HCT116 (cell line): ENCODE results near the gene DACT1. TPM values are rescaled to one million over a fixed set of nuclear protein-coding genes. Genes with fewer than 3 reads are reported as not detected.

Experiments used
- ATAC-seq: fragments of 200-7000 bp; cut with Tn5 transposase; 2 replicates; pipeline ENCODE4 v1.9.1; 2020; ENCODE audit warnings: mild to moderate bottlenecking, moderate library complexity
- BruUV-seq: library from RNA; stranded (reverse); fragments of 400-500 nt; replicated peaks from 2 replicates; lab custom pipeline; 2021; lab: Mats Ljungman, UMichigan
- CTCF ChIA-PET: fragments of 300-600 bp; sonication (Branson Sonifier 250); formaldehyde crosslinking; loops from one replicate; lab custom pipeline; 2021; ENCODE audit warnings: antibody characterized with exemption; lab: Charles Lee
- POLR2A ChIA-PET: fragments of 300-600, 350-600 bp; sonication (Branson Sonifier 250); formaldehyde crosslinking; loops from one replicate; lab custom pipeline; 2021; ENCODE audit warnings: antibody characterized with exemption; lab: Charles Lee
- RAD21 ChIA-PET, 2 experiments: fragments of 300-600 bp; sonication (Branson Sonifier 250); formaldehyde crosslinking; loops; one replicate each; lab custom pipeline; 2023; ENCODE audit warnings: low total read pairs in 2 of 2; ENCODE audit not compliant: uncharacterized antibody in 2 of 2, unreplicated experiment in 2 of 2, low non-redundant PET in 1 of 2; lab: Charles Lee
- DNase-seq: peaks from one replicate; pipeline ENCODE4 v3.0.0-alpha.2; 2010; ENCODE audit warnings: low read depth, low spot score
- H2AFZ ChIP-seq: fragments of 200-600 bp; shearing (Covaris generic), sonication (generic); 2 replicates; pipeline ENCODE4 v1.6.1; 2017; ENCODE audit warnings: low read depth, mixed run types, mixed read lengths, antibody characterized with exemption, low read length; ENCODE audit not compliant: poor library complexity, severe bottlenecking
- H3K27ac ChIP-seq: 2 replicates; pipeline ENCODE4 v1.5.1; 2012; ENCODE audit warnings: low read depth, low read length
- H3K27me3 ChIP-seq: fragments of 200-600 bp; sonication (generic); 2 replicates; pipeline ENCODE4 v1.6.1; 2016; ENCODE audit warnings: mixed run types, low read length, mixed read lengths; ENCODE audit not compliant: insufficient read depth
- H3K36me3 ChIP-seq, 2 experiments: fragments of 200-500 bp in 1 of 2; fragments of 200-600 bp in 1 of 2; sonication (Bioruptor generic) in 1 of 2; sonication (generic) in 1 of 2; 2 replicates each; pipeline versions ENCODE4 v1.5.1 to v1.6.1; 2014 to 2016; ENCODE audit warnings: low read length in 2 of 2, inconsistent platforms in 1 of 2, mixed read lengths in 1 of 2, mixed run types in 1 of 2; ENCODE audit not compliant: insufficient read depth in 2 of 2, control insufficient read depth in 1 of 2
- H3K4me1 ChIP-seq, 2 experiments: fragments of 200-600 bp in 1 of 2; sonication (generic) in 1 of 2; 2 replicates each; pipeline versions ENCODE4 v1.5.1 to v1.6.1; 2012 to 2017; ENCODE audit warnings: low read length in 2 of 2, inconsistent platforms in 1 of 2, mild to moderate bottlenecking in 1 of 2, mixed read lengths in 1 of 2, mixed run types in 1 of 2, moderate library complexity in 1 of 2; ENCODE audit not compliant: insufficient read depth in 2 of 2, control insufficient read depth in 1 of 2
- H3K4me2 ChIP-seq: fragments of 200-600 bp; sonication (generic); 2 replicates; pipeline ENCODE4 v1.6.1; 2017; ENCODE audit warnings: mixed run types, low read length, mixed read lengths
- H3K4me3 ChIP-seq, 2 experiments: fragments of 200-600 bp in 1 of 2; sonication (generic) in 1 of 2; replicated peaks in 1 of 2; 2 replicates each; pipeline ENCODE4 v1.5.1; 2011 to 2016; ENCODE audit warnings: low read length in 2 of 2, control low read depth in 1 of 2, low read depth in 1 of 2, mild to moderate bottlenecking in 1 of 2, mixed read lengths in 1 of 2, mixed run types in 1 of 2
- H3K79me2 ChIP-seq: fragments of 200-600 bp; sonication (generic); 2 replicates; pipeline ENCODE4 v1.6.1; 2017; ENCODE audit warnings: mild to moderate bottlenecking, mixed run types, low read length, moderate library complexity, mixed read lengths; ENCODE audit not compliant: insufficient read depth
- H3K9ac ChIP-seq: fragments of 200-600 bp; sonication (generic); 2 replicates; pipeline ENCODE4 v1.6.1; 2016; ENCODE audit warnings: low read length, mixed read lengths
- H3K9me2 ChIP-seq: fragments of 200-600 bp; sonication (generic), shearing (Covaris generic); 2 replicates; pipeline ENCODE4 v1.6.1; 2017; ENCODE audit warnings: mixed run types, mild to moderate bottlenecking, moderate library complexity; ENCODE audit not compliant: insufficient read depth
- H3K9me3 ChIP-seq, 2 experiments: fragments of 200-500 bp in 1 of 2; fragments of 200-600 bp in 1 of 2; sonication (Bioruptor generic) in 1 of 2; sonication (generic) in 1 of 2; 2 replicates each; pipeline ENCODE4 v1.6.1; 2014 to 2017; ENCODE audit warnings: low read length in 2 of 2, mixed read lengths in 2 of 2, inconsistent platforms in 1 of 2, low read depth in 1 of 2, mild to moderate bottlenecking in 1 of 2, mixed run types in 1 of 2, moderate library complexity in 1 of 2; ENCODE audit not compliant: control insufficient read depth in 1 of 2, insufficient read depth in 1 of 2
- H4K20me1 ChIP-seq: fragments of 200-600 bp; sonication (generic), shearing (Covaris generic); 2 replicates; pipeline ENCODE4 v1.6.1; 2017; ENCODE audit warnings: mixed run types, mild to moderate bottlenecking, moderate library complexity; ENCODE audit not compliant: insufficient read depth
- CEBPB ChIP-seq: IDR thresholded peaks from 2 replicates; pipeline ENCODE4 v1.6.1; 2012; ENCODE audit warnings: low read depth
- EGR1 ChIP-seq: IDR thresholded peaks from 2 replicates; pipeline ENCODE4 v1.6.1; 2012; ENCODE audit warnings: low read depth
- EZH2 ChIP-seq: fragments of 200-600 bp; sonication (generic); IDR thresholded peaks from 2 replicates; pipeline ENCODE4 v1.6.1; 2017; ENCODE audit warnings: antibody characterized with exemption, mixed run types
- FOSL1 ChIP-seq: IDR thresholded peaks from 2 replicates; pipeline ENCODE4 v1.6.1; 2012; ENCODE audit warnings: low read depth
- POLR2AphosphoS5 ChIP-seq: IDR thresholded peaks from 2 replicates; pipeline ENCODE4 v1.6.1; 2011; ENCODE audit warnings: mild to moderate bottlenecking, low read depth, low read length, moderate library complexity
- SIN3A ChIP-seq: IDR thresholded peaks from 2 replicates; pipeline ENCODE4 v1.6.1; 2012; ENCODE audit warnings: low read depth
- SP1 ChIP-seq: IDR thresholded peaks from 2 replicates; pipeline ENCODE4 v1.6.1; 2012; ENCODE audit warnings: low read depth
- TCF7L2 ChIP-seq: IDR thresholded peaks from 2 replicates; pipeline ENCODE4 v1.7.0; 2011; ENCODE audit warnings: borderline replicate concordance, inconsistent platforms; ENCODE audit not compliant: insufficient read depth, insufficient read length; ENCODE audit errors: extremely low read depth
- ZFX ChIP-seq: fragments of 450-650 bp; IDR thresholded peaks from 2 replicates; pipeline ENCODE4 v1.6.1; 2017
- intact Hi-C: fragments of 100-400 bp; cut with micrococcal nuclease; formaldehyde crosslinking; loops from 2 replicates; pipeline ENCODE4 v1.10.0; 2022
- total RNA-seq: library from RNA; stranded (reverse); gene quantifications from one replicate; pipeline ENCODE4 v1.2.1, GENCODE V29; 2021; ENCODE audit not compliant: unreplicated experiment
- TF ChIP-seq, protein P1 (sequence below): IDR thresholded peaks from 2 replicates; pipeline ENCODE4 v1.6.1; 2012; ENCODE audit warnings: low read depth
- TF ChIP-seq, protein P2 (sequence below): IDR thresholded peaks from 2 replicates; pipeline ENCODE4 v1.6.1; 2012

DACT1 gene
- total RNA-seq, 1 experiment from 2014 or later = 1.6 TPM

DNA sequence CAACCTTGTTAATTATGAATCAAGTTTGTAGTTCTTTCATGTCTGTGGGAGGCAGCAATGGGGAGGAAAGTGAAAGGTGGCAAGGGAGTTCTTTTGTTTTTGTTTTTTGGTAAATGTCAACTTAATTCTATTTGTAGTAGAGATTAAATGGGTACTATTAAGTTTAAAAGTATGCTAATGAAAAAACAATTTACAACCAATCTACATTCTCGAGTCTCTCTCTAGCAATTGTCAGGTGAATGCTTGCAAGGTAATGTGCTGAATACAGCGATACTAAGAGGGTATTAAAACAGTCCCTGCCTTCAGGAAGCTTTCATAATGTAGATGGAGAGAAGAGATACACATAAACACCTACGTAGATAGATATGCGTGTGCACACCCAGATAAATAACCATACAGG, 1.6 kb upstream of the DACT1 start:
- peaks cover 3% of the 10 kb centered on the region; the same call in 1 of the 2 replicates for H3K27me3 ChIP-seq
- ChIA-PET POLR2A (no interaction called here), CTCF (interaction anchor here (0.8 to 4.0 kb wide), 3 partner anchors 10 to 387 kb away, joined by 3 to 18 read pairs (median 4); no protein-coding TSS in a partner anchor)

More for the DNA sequence above, 1.6 kb upstream of the DACT1 start:
- intact Hi-C loops = no loop called here
- Histone ChIP-seq H3K4me1 (peaks cover 5 to 39% of the 10 kb centered on the region in 2 experiments; a peak in 3 of 4 replicates), H3K27ac (no peak overlapping the region), H3K9ac (no peak overlapping the region), H4K20me1 (no peaks in the 10 kb centered on the region), H3K9me2 (no peaks in the 10 kb centered on the region), H3K79me2 (no peaks in the 10 kb centered on the region), H3K4me2 (no peak overlapping the region), H2AFZ (no peak overlapping the region), H3K4me3 (no peak overlapping the region), H3K36me3 (no peaks in the 10 kb centered on the region), H3K9me3 (no peaks in the 10 kb centered on the region)
- TF ChIP-seq POLR2AphosphoS5 (no peak), FOSL1 (no peak), SIN3A (no peak), EZH2 (no peak), TCF7L2 (no peak), SP1 (no peak), CEBPB (no peak), EGR1 (no peak), ZFX (no peak)
- TF ChIP-seq, protein P1, sequence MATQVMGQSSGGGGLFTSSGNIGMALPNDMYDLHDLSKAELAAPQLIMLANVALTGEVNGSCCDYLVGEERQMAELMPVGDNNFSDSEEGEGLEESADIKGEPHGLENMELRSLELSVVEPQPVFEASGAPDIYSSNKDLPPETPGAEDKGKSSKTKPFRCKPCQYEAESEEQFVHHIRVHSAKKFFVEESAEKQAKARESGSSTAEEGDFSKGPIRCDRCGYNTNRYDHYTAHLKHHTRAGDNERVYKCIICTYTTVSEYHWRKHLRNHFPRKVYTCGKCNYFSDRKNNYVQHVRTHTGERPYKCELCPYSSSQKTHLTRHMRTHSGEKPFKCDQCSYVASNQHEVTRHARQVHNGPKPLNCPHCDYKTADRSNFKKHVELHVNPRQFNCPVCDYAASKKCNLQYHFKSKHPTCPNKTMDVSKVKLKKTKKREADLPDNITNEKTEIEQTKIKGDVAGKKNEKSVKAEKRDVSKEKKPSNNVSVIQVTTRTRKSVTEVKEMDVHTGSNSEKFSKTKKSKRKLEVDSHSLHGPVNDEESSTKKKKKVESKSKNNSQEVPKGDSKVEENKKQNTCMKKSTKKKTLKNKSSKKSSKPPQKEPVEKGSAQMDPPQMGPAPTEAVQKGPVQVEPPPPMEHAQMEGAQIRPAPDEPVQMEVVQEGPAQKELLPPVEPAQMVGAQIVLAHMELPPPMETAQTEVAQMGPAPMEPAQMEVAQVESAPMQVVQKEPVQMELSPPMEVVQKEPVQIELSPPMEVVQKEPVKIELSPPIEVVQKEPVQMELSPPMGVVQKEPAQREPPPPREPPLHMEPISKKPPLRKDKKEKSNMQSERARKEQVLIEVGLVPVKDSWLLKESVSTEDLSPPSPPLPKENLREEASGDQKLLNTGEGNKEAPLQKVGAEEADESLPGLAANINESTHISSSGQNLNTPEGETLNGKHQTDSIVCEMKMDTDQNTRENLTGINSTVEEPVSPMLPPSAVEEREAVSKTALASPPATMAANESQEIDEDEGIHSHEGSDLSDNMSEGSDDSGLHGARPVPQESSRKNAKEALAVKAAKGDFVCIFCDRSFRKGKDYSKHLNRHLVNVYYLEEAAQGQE = no peak
- TF ChIP-seq, protein P2, sequence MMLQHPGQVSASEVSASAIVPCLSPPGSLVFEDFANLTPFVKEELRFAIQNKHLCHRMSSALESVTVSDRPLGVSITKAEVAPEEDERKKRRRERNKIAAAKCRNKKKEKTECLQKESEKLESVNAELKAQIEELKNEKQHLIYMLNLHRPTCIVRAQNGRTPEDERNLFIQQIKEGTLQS = no peak
- ATAC-seq (no peak), DNase-seq (no peak)
- BruUV-seq = no TSS peak
- RAD21 ChIA-PET = interaction anchor here in 1 of 2 experiments (1.8 kb wide), 1 partner anchor 135 kb away, joined by 5 read pairs; no protein-coding TSS in a partner anchor
